Liver (tissue), 9 donors: ENCODE measurements around the gene DAZL. TPM values are rescaled to one million over a fixed set of nuclear protein-coding genes. Genes with fewer than 3 reads are reported as not detected.

Source experiments
- DNase-seq: peaks from one replicate; pipeline ENCODE4 v3.0.0-alpha.2; 2017; ENCODE audit warnings: low spot score
- H3K27ac ChIP-seq, 2 donors: one replicate each; pipeline ENCODE4 v1.7.0; 2013; ENCODE audit warnings: inconsistent platforms in 2 of 2, low read length in 2 of 2, control low read depth in 1 of 2, low read depth in 1 of 2, mild to moderate bottlenecking in 1 of 2
- H3K27me3 ChIP-seq, 4 donors: one replicate each; pipeline versions ENCODE4 v1.6.1 to v1.7.0; 2013; ENCODE audit warnings: low read length in 3 of 4, inconsistent platforms in 1 of 4, mild to moderate bottlenecking in 1 of 4, moderate library complexity in 1 of 4; ENCODE audit not compliant: control insufficient read depth in 4 of 4, insufficient read depth in 4 of 4
- H3K36me3 ChIP-seq, 4 donors: one replicate each; pipeline versions ENCODE4 v1.6.1 to v1.7.0; 2013; ENCODE audit warnings: low read length in 3 of 4, mild to moderate bottlenecking in 3 of 4, low read depth in 1 of 4, moderate library complexity in 1 of 4; ENCODE audit not compliant: control insufficient read depth in 4 of 4, insufficient read depth in 3 of 4
- H3K4me1 ChIP-seq, 4 donors: one replicate each; pipeline versions ENCODE4 v1.6.1 to v1.7.0; 2013; ENCODE audit warnings: low read length in 3 of 4, mild to moderate bottlenecking in 3 of 4, moderate library complexity in 1 of 4; ENCODE audit not compliant: control insufficient read depth in 4 of 4, insufficient read depth in 4 of 4
- H3K4me3 ChIP-seq, 3 donors: one replicate each; pipeline versions ENCODE4 v1.6.1 to v1.7.0; 2013; ENCODE audit warnings: low read length in 3 of 3, control low read depth in 1 of 3, low read depth in 1 of 3, mild to moderate bottlenecking in 1 of 3
- H3K9ac ChIP-seq, 2 donors: one replicate each; pipeline ENCODE4 v1.7.0; 2013; ENCODE audit warnings: low read length in 2 of 2, mild to moderate bottlenecking in 2 of 2, moderate library complexity in 2 of 2, control low read depth in 1 of 2, low read depth in 1 of 2
- H3K9me3 ChIP-seq, 4 donors: one replicate each; pipeline versions ENCODE4 v1.6.1 to v1.7.0; 2013; ENCODE audit warnings: low read length in 3 of 4; ENCODE audit not compliant: control insufficient read depth in 4 of 4
- CTCF ChIP-seq: fragments of 150-350 bp; IDR thresholded peaks from 2 replicates; pipeline ENCODE4 v1.5.1; 2017; ENCODE audit warnings: improper control_type of control experiment, low read depth, low read length; ENCODE audit not compliant: missing input control
- FOXA1 ChIP-seq: IDR thresholded peaks from 2 replicates; pipeline ENCODE4 v1.6.1; 2016; ENCODE audit warnings: antibody characterized with exemption
- FOXA2 ChIP-seq: IDR thresholded peaks from 2 replicates; pipeline ENCODE4 v1.6.1; 2016; ENCODE audit warnings: antibody characterized with exemption
- HNF4A ChIP-seq, 2 donors: conservative IDR thresholded peaks; 2 replicates each; pipeline ENCODE4 v1.6.1; 2016; ENCODE audit warnings: antibody characterized with exemption in 2 of 2, mild to moderate bottlenecking in 2 of 2
- HNF4G ChIP-seq: IDR thresholded peaks from 2 replicates; pipeline ENCODE4 v1.6.1; 2016; ENCODE audit warnings: antibody characterized with exemption
- RAD21 ChIP-seq, 2 donors: IDR thresholded peaks; 2 replicates each; pipeline ENCODE4 v1.6.1; 2016; ENCODE audit warnings: antibody characterized with exemption in 2 of 2, mild to moderate bottlenecking in 2 of 2
- REST ChIP-seq: IDR thresholded peaks from 2 replicates; pipeline ENCODE4 v1.6.1; 2016; ENCODE audit warnings: antibody characterized with exemption, mild to moderate bottlenecking
- RXRA ChIP-seq, 2 donors: IDR thresholded peaks; 2 replicates each; pipeline ENCODE4 v1.6.1; 2017 to 2018; ENCODE audit warnings: antibody characterized with exemption in 2 of 2, mild to moderate bottlenecking in 1 of 2
- SP1 ChIP-seq: IDR thresholded peaks from 2 replicates; pipeline ENCODE4 v1.6.1; 2018; ENCODE audit warnings: antibody characterized with exemption, mild to moderate bottlenecking
- TAF1 ChIP-seq: conservative IDR thresholded peaks from 2 replicates; pipeline ENCODE4 v1.6.1; 2016; ENCODE audit warnings: antibody characterized with exemption, mild to moderate bottlenecking
- ZBTB33 ChIP-seq: IDR thresholded peaks from 2 replicates; pipeline ENCODE4 v1.6.1; 2016; ENCODE audit warnings: antibody characterized with exemption
- WGBS: extraction: QIAGEN DNeasy Blood & Tissue Kit; methylation state at CpG from one replicate; pipeline ENCODE4 v1.1.7; 2013; 5-methylcytosine and 5-hydroxymethylcytosine counted together
- polyA plus RNA-seq, 2 donors: library from polyadenylated mRNA; stranded (reverse) in 1 of 2; unstranded in 1 of 2; fragments of 200-250 nt in 1 of 2; fragments of >200 nt in 1 of 2; fragmentation: Nextera tagmentation in 1 of 2; extraction: Ambion mirVana in 1 of 2; gene quantifications; one replicate each; pipeline versions ENCODE4 v1.2.1 to v1.2.3, GENCODE V29; 2013 to 2015
- total RNA-seq, 2 donors: library from RNA; depleted of rRNA; stranded (reverse); fragments of >200 nt; gene quantifications; one replicate each; pipeline ENCODE4 v1.2.3, GENCODE V29; 2014
- donor health status: healthy.
- donor health status: healthy.
- donor health status: healthy.
- donor health status: healthy.
- donor health status: healthy.

Gene DAZL
- total and polyA plus RNA-seq, 4 donors: not detected

- H3K27me3 ChIP-seq: no peaks in the 10 kb centered on the region
- WGBS: 94% methylated on average over 33 of the region's 33 CpGs
- H3K9me3 ChIP-seq: no peaks in the 10 kb centered on the region
- TF ChIP-seq FOXA2: no peak
- TF ChIP-seq ZBTB33: no peak
- no peak for TF ChIP-seq TAF1
- no peak for TF ChIP-seq REST
- no peak for TF ChIP-seq HNF4G
- TF ChIP-seq CTCF: no peak
- TF ChIP-seq SP1: no peak
- H3K4me3 ChIP-seq: no peak overlapping the region
- H3K4me1 ChIP-seq: no peaks in the 10 kb centered on the region
- H3K36me3 ChIP-seq: no peaks in the 10 kb centered on the region
- H3K27ac ChIP-seq: no peak overlapping the region
- no peak overlapping the region for H3K9ac ChIP-seq
- DNase-seq: no peak
Measured at GRCh38 chr3:16604433-16604832, 790 bp downstream of the DAZL start.

GRCh38 chr3:16601537-16602005 is 3.7 kb downstream of the DAZL start:
- TF ChIP-seq RXRA (IDR thresholded peaks at IDR 0.05) (no peak), HNF4A (conservative IDR thresholded peaks at IDR 0.05) (no peak), RAD21 (IDR thresholded peaks at IDR 0.05) (peak in 1 of 2 donors; percentile 6), FOXA1 (no peak), CTCF (no peak)

More at GRCh38 chr3:16601537-16602005, 3.7 kb downstream of the DAZL start:
- DNase-seq: no peak
- Histone ChIP-seq H3K27ac (no peak overlapping the region), H3K9me3 (no peaks in the 10 kb centered on the region), H3K36me3 (no peaks in the 10 kb centered on the region), H3K9ac (no peak overlapping the region), H3K27me3 (no peaks in the 10 kb centered on the region), H3K4me1 (peaks cover 0 to 3% (median 0%) of the 10 kb centered on the region in 4 donors), H3K4me3 (no peak overlapping the region)
- WGBS: 30% methylated on average over 3 of the region's 3 CpGs
